Measurements from ENCODE around the gene NADSYN1.

GRCh38 chr11:71449596-71449995 is 3.4 kb upstream of the NADSYN1 start:
- TF ChIP-seq POLR2AphosphoS5 (IDR thresholded peaks at IDR 0.05): no peak
- TF ChIP-seq CTCF (IDR thresholded peaks at IDR 0.05): no peak

All from stomach (tissue), 4 donors.